IPS-NIHi7 (cell line): ENCODE measurements around the gene PAM.
"Not testable (repeated sequence)": the region's sequence is repeated elsewhere in the genome, so short reads cannot be mapped to it uniquely, and the experiment has no call there.

Experiments used
- DNase-seq: peaks from one replicate; pipeline ENCODE4 v3.0.0; 2012; ENCODE audit warnings: mixed read lengths; ENCODE audit errors: extremely low spot score

The PAM gene

GRCh38 chr5:103057208-103058130 lies 302.4 kb downstream of the PAM start:
- no peak for DNase-seq

GRCh38 chr5:103059525-103059924 lies 304.4 kb downstream of the PAM start:
- no peak for DNase-seq

GRCh38 chr5:103060424-103060954 lies 305.4 kb downstream of the PAM start:
- DNase-seq = no peak

- no peak for DNase-seq
Observed at GRCh38 chr5:103066326-103066725, 311.2 kb downstream of the PAM start.

- not testable (repeated sequence) for DNase-seq
Observed at GRCh38 chr5:103073500-103073899, 318.4 kb downstream of the PAM start.

GRCh38 chr5:103075442-103075841 lies 320.3 kb downstream of the PAM start:
- DNase-seq = no peak
